NCI-H1092 treated with DMSO at 0.1 percent for 48 hours (cell line): ENCODE results near the gene CUL3.

ENCODE experiments used
- DNase-seq: peaks from one replicate; lab custom pipeline; 2025; lab: John Stamatoyannopoulos, UW

Gene CUL3

DNA sequence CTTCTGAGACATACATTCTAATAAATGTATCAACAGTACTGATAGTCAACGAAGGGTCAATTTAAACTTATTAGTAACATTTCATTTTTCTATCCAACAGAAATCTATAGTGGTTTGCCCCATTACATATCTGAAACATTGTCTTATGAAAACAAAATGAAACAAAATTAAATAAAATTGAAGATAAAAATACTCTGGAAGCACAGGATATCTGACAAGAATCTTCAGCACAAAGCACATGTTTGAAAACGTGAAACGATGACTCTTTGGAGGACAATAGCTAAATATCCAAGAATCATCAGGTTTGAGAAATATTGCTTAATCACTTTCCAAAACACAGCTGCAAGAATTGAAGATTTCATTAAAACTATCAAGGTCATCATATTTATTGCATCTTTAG, 112.3 kb downstream of the CUL3 start:
- no peak for DNase-seq

- DNase-seq, result no peak
Measured at GRCh38 chr2:224472137-224472536, 113.0 kb downstream of the CUL3 start.

GRCh38 chr2:224469374-224469964, 115.7 kb downstream of the CUL3 start:
- DNase-seq, result no peak

GRCh38 chr2:224466304-224466895, 118.8 kb downstream of the CUL3 start:
- DNase-seq, result no peak

DNA sequence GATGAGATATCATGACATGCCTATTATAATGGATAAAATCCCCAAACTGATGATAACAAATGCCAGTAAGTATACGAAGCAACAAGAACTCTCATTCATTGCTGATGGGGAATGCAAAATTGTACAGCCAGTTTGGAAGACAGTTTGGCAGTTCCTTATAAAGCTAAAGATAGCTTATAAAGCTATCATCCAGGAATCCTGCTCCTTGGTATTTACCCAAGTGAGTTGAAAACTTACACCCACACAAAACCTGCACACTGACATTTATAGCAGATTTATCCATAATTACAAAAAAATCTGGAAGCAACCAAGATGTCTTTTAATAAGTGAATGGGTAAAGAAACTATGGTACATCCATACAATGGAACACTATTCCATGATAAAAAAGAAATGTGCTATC, 123.8 kb downstream of the CUL3 start:
- no peak for DNase-seq

DNA sequence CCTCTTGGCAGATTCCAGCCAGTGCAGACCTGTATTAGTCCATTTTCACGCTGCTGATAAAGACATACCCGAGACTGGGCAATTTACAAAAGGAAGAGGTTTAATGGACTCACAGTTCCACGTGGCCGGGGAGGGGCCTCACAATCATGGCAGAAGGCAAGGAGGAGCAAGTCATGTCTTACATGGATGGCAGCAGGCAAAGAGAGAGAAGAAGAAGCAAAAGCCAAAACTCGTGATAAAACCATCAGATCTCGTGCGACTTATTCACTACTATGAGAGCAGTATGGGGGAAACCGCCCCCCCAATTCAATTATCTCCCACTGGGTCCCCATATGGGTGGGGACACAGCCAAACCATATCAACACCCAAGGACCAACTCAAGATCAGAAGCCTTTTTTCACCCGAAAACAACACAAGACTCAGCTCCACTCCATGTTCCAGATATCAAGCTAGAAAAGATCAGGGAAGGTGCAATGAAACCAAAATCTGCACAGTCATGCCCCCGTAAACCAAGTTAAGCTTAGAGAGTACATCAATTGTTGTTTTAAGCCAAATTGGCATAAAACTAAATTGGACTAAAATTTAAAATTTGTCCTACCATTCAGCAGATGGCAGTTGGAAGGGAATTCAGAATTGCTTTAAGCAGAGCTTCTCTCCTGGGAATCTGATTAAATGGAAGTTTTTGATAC, 127.6 kb downstream of the CUL3 start:
- no peak for DNase-seq

DNA sequence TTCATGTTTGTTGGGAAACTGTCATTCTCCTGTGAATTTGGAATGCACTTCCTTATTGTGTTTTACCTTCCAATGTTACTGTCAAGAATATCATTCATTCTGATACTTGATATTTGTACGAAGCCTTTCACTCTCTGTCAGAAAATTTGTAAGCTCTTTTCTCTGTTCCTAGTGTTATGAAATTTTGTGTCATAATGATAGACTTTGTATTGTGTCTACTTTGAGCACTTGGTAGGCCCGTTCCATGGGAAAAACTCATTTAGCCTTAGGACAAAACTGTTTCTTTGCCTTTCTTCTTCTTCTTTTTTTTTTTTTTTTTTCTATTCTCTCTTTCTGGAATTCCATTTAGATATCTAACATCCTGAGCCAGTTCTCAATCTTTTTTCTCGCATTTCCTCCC, 131.3 kb downstream of the CUL3 start:
- no peak for DNase-seq

- peak; percentile 4 for DNase-seq
Measured at GRCh38 chr2:224449212-224450147, 135.7 kb downstream of the CUL3 start.

GRCh38 chr2:224448236-224448635, 136.9 kb downstream of the CUL3 start:
- no peak for DNase-seq

GRCh38 chr2:224444783-224445182, 140.4 kb downstream of the CUL3 start:
- DNase-seq, result no peak

DNA sequence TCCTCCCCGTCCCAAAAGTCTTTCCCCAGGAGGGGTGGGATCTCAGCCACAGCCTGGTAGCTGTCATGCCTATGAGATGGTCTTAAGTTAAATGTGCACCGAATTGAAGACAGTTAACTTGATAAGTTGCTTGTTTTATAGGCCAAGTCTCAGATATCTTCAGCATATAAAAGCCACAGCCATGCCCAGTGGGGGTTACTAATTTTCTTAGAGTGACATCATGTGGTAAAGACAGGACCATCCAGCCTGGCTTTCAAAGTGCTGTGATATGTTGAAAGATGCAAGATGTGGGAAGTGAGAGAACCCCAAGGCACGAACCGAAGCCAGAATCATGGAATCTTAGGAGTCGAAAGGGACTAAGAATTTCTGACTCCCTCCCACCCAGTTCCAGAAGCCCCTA, 141.1 kb downstream of the CUL3 start:
- DNase-seq, result no peak

DNA sequence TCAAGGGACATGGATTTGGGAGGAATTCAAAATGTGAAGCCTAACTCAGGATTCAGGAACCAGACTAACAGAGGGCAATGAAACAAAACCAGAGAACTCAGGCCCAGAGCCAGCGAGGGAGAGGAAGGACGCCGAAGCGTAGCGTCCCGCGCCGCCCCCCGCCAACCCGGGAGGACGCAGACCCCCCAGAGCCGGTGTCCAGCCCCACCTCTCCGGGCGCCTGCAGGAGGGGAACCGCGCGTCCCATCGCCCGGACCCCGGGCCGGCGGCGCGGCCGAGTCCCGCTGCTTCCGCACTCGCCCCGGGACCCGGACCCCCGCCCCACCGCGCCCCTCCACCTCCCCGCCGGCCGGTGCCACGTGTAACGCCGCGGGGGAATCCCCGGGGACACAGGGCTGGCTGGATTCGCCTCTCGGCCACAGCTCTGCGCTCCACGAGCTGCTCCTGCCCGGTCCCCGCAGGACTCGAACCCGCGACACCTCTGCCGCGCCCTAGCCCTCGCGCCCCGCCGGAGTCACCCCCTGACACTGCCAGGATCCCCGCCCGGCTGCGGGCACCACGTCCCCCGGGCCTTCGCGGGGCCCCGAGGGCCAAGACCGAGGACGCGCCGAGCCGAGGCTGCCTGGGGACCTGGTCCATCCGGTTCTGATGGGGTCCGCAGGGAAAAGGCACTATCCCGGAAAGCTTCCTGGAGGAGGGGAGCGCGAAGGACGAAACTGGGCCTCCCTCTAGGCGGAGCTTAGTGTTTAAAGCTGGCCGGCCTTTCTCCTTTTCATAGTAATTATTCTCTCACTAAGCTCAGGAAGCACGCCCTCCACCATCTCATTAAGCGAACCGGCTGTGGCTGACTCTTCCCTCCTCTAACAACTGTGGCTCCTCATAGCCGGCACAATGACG, 142.8 kb downstream of the CUL3 start:
- DNase-seq, result peak; percentile 7

- DNase-seq, result no peak
Measured at GRCh38 chr2:224440988-224441387, 144.2 kb downstream of the CUL3 start.

GRCh38 chr2:224438726-224439125, 146.4 kb downstream of the CUL3 start:
- DNase-seq, result no peak

DNA sequence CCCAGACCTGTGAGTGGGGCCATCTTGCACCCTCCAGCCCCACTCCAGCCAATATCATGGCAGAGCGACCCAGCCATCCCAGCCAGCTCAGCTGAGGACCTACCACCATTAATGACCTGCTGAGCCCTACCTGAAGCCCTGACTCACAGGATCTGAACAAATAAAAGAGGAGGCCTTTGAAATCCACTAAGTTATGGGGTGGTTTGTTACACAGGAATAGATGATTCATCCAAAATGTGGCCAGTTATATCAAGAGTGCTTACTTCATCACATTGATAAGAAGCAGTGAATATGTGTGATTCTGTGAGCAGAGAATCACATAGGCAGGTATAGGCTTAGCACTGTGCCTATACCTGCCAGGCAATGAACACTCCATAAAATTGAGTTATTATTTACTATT, 148.5 kb downstream of the CUL3 start:
- no peak for DNase-seq

- no peak for DNase-seq
Measured at GRCh38 chr2:224434618-224435017, 150.5 kb downstream of the CUL3 start.

DNA sequence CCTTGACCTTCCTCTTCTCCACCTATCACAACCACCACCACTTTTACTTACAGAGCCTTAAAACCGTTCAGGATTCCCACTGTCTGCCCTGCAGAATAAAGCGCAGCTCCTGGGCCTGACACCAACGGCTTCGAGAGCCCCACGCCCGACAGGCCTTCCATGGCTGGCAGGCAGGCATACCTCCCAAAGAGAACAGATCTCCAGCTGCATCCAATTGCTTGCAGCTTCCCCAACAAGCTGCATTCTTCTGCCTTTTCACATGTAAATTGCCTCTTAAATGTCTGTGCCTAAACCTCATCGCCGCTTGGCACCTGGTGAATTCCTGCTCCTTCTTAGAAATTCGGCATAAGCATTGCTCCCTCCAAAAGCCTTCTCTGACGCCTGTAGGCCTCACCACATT, 151.7 kb downstream of the CUL3 start:
- DNase-seq, result no peak

DNA sequence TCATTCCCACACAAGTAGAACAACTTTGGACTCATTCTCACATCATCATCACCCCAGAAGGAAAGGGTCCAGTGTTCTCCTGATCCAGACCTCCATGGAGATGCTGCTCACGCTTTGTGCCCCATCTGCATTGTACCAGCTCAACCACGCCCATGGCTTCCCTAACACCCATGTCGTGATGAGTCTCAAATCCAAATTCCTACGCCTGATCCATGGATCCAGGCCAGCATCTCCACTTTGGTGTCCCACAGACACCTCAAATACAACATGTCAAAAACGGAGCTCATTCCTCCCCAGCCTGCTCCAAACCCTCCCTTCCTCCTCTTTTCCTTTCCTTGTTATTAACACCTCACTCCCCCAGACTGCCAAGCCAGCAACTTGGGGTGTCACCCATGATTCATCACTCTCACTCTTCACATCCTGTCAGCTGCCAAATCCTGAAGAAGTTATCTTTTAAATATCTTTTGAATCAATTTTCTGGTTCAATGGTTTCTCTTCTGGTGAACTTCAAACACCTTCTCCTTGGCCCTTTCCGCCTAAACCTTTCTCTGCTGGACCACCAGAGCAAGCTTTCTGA, 153.1 kb downstream of the CUL3 start:
- no peak for DNase-seq

DNA sequence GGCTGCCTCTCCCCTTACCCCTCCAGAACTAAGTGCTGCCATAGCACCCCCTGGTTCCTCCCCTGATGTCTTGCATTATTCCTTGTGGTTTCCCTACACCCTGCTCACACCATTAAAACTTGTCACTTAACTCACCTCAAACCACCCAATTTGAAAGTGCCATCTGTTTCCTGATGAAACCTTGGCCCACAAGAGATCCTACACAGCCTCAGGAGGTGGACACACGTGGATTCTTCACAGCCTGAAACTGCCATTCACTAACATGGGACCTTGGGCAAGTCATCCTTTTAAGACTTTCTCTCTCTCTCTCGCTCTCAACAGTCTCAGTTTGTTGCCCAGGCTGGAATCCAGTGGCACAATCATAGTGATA, 155.7 kb downstream of the CUL3 start:
- DNase-seq, result no peak

- no peak for DNase-seq
Measured at GRCh38 chr2:224428787-224429440, 156.2 kb downstream of the CUL3 start.

- DNase-seq, result no peak
Measured at GRCh38 chr2:224427471-224427870, 157.7 kb downstream of the CUL3 start.
